Measurements from ENCODE around the gene PPP2R1A. TPM values are rescaled to one million over a fixed set of nuclear protein-coding genes. Genes with fewer than 3 reads are reported as not detected.

PPP2R1A gene
- total RNA-seq, 4 donors from 2014 or later: 198 to 284 (median 234) TPM

DNA sequence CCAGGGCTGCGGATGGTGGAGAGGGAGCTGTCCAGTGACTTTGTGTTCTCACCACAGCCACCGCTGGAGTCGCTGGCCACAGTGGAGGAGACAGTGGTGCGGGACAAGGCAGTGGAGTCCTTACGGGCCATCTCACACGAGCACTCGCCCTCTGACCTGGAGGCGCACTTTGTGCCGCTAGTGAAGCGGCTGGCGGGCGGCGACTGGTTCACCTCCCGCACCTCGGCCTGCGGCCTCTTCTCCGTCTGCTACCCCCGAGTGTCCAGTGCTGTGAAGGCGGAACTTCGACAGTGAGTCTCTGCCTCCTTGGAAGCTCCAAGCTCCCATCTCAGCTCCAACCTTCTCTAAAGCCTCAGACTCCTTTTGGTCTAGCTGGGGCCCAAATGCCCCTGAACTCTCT lies 21.4 kb downstream of the PPP2R1A start:
- no peak for DNase-seq
- no peak overlapping the region for H3K27ac ChIP-seq
- H3K9me3 ChIP-seq: no peaks in the 10 kb centered on the region
- no peaks in the 10 kb centered on the region for H3K4me1 ChIP-seq
- no peaks in the 10 kb centered on the region for H3K27me3 ChIP-seq
- peaks cover 0 to 97% (median 0%) of the 10 kb centered on the region in 3 donors for H3K36me3 ChIP-seq
- no peak overlapping the region for H3K4me3 ChIP-seq
- TF ChIP-seq POLR2A (IDR thresholded peaks at IDR 0.05) (no peak), CTCF (IDR thresholded peaks at IDR 0.05) (no peak)

GRCh38 chr19:52211926-52212571 lies 22.2 kb downstream of the PPP2R1A start:
- TF ChIP-seq CTCF (IDR thresholded peaks at IDR 0.05) (no peak), POLR2A (IDR thresholded peaks at IDR 0.05) (no peak)
- H3K27ac ChIP-seq: no peak overlapping the region
- no peaks in the 10 kb centered on the region for H3K4me1 ChIP-seq
- no peak overlapping the region for H3K4me3 ChIP-seq
- no peaks in the 10 kb centered on the region for H3K9me3 ChIP-seq
- DNase-seq: no peak
- peaks cover 0 to 97% (median 5%) of the 10 kb centered on the region in 3 donors for H3K36me3 ChIP-seq
- H3K27me3 ChIP-seq: no peaks in the 10 kb centered on the region

GRCh38 chr19:52212572-52213255 lies 22.9 kb downstream of the PPP2R1A start:
- no peaks in the 10 kb centered on the region for H3K4me1 ChIP-seq
- peaks cover 0 to 97% (median 5%) of the 10 kb centered on the region in 3 donors for H3K36me3 ChIP-seq
- TF ChIP-seq CTCF (IDR thresholded peaks at IDR 0.05) (no peak), POLR2A (IDR thresholded peaks at IDR 0.05) (no peak)
- no peaks in the 10 kb centered on the region for H3K27me3 ChIP-seq
- no peak overlapping the region for H3K27ac ChIP-seq
- DNase-seq: no peak
- no peaks in the 10 kb centered on the region for H3K9me3 ChIP-seq
- no peak overlapping the region for H3K4me3 ChIP-seq

DNA sequence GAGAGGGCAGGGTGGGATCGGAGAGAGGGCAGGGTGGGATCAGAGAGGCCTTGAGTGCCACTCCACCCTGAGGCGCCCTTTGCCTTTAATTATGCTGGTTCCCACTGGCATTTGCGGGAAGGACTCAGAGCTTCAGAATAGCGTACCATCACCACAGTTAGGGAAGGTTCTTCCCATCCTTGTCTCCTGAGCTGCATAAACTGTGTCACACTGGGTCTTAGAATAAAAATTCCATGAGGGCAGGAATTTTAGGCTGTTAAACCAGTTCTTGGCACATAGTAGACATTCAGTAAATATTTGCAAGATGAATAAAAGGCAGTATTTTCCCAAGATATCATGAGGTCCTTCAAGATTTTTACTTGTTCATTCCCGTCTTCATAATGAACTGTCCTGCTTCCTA lies 24.4 kb downstream of the PPP2R1A start:
- H3K4me3 ChIP-seq: no peak overlapping the region
- H3K27ac ChIP-seq: no peak overlapping the region
- TF ChIP-seq CTCF (IDR thresholded peaks at IDR 0.05) (no peak), POLR2A (IDR thresholded peaks at IDR 0.05) (no peak)
- H3K4me1 ChIP-seq: no peaks in the 10 kb centered on the region
- H3K9me3 ChIP-seq: no peaks in the 10 kb centered on the region
- no peak for DNase-seq
- peaks cover 0 to 98% (median 5%) of the 10 kb centered on the region in 3 donors for H3K36me3 ChIP-seq
- H3K27me3 ChIP-seq: no peaks in the 10 kb centered on the region

- H3K36me3 ChIP-seq: peaks cover 0 to 100% (median 5%) of the 10 kb centered on the region in 3 donors
- TF ChIP-seq POLR2A (IDR thresholded peaks at IDR 0.05): no peak
- TF ChIP-seq CTCF (IDR thresholded peaks at IDR 0.05): no peak
Observed at GRCh38 chr19:52216401-52216800, 26.5 kb downstream of the PPP2R1A start.

More at GRCh38 chr19:52216401-52216800, 26.5 kb downstream of the PPP2R1A start:
- Histone ChIP-seq H3K4me3 (no peak overlapping the region), H3K27me3 (no peaks in the 10 kb centered on the region), H3K4me1 (no peaks in the 10 kb centered on the region), H3K9me3 (no peaks in the 10 kb centered on the region), H3K27ac (no peak overlapping the region)
- DNase-seq: no peak
